ENCODE measurements around the gene PAQR8.

PAQR8 gene

DNA sequence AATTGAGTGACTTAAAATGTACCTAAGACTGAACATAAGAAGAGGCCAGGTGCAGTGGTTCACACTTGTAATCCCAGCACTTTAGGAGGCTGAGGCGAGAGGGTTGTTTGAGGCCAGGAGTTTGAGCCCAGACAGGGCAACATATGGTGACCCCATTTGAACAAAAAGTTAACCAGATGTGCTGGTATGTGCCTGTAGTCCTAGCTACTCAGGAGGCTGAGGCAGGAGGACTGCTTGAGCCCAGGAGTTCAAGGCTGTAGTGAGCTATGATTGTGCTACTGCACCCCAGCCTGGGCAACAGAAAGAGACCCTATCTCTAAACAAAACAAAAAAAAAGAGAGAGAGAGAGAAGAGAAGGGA is 10.1 kb upstream of the PAQR8 start:
- Histone ChIP-seq H3F3A (ENCODE audit: insufficient read depth, low read length) (peaks cover 11% of the 10 kb centered on the region), H4K20me1 (ENCODE audit: insufficient read depth, low read length) (no peaks in the 10 kb centered on the region), H3K9me2 (replicated peaks; ENCODE audit: insufficient read depth, low read length) (no peaks in the 10 kb centered on the region), H3K4me2 (ENCODE audit: low read depth, low read length) (peak overlapping the region; percentile 51; the same call in 1 of the 2 replicates), H2AFZ (ENCODE audit: low read length) (peak overlapping the region; percentile 11; the same call in 1 of the 2 replicates), H3K36me3 (replicated peaks; ENCODE audit: insufficient read depth, low read length) (no peaks in the 10 kb centered on the region), H3K79me2 (ENCODE audit: low read length) (no peaks in the 10 kb centered on the region), H3K4me1 (ENCODE audit: low read length) (peaks cover 18% of the 10 kb centered on the region), H3K9me3 (replicated peaks; ENCODE audit: insufficient read depth, low read length) (no peaks in the 10 kb centered on the region), H3K9ac (ENCODE audit: low read length) (peak overlapping the region; percentile 16; the same call in 1 of the 2 replicates), H3K27me3 (replicated peaks; ENCODE audit: insufficient read depth, low read length) (no peaks in the 10 kb centered on the region), H3K4me3 (ENCODE audit: low read length) (no peak overlapping the region), H3K27ac (ENCODE audit: low read length) (peak overlapping the region; percentile 59; the same call in 1 of the 2 replicates)
- DNase-seq, result no peak
- TF ChIP-seq EZH2 (optimal IDR thresholded peaks at IDR 0.05; ENCODE audit: low read depth, low read length) (no peak), EZH2phosphoT487 (IDR thresholded peaks at IDR 0.05; ENCODE audit: low read length) (no peak)
- TF ChIP-seq, protein P1, sequence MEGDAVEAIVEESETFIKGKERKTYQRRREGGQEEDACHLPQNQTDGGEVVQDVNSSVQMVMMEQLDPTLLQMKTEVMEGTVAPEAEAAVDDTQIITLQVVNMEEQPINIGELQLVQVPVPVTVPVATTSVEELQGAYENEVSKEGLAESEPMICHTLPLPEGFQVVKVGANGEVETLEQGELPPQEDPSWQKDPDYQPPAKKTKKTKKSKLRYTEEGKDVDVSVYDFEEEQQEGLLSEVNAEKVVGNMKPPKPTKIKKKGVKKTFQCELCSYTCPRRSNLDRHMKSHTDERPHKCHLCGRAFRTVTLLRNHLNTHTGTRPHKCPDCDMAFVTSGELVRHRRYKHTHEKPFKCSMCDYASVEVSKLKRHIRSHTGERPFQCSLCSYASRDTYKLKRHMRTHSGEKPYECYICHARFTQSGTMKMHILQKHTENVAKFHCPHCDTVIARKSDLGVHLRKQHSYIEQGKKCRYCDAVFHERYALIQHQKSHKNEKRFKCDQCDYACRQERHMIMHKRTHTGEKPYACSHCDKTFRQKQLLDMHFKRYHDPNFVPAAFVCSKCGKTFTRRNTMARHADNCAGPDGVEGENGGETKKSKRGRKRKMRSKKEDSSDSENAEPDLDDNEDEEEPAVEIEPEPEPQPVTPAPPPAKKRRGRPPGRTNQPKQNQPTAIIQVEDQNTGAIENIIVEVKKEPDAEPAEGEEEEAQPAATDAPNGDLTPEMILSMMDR (IDR thresholded peaks at IDR 0.05; ENCODE audit: low read length), result no peak

DNA sequence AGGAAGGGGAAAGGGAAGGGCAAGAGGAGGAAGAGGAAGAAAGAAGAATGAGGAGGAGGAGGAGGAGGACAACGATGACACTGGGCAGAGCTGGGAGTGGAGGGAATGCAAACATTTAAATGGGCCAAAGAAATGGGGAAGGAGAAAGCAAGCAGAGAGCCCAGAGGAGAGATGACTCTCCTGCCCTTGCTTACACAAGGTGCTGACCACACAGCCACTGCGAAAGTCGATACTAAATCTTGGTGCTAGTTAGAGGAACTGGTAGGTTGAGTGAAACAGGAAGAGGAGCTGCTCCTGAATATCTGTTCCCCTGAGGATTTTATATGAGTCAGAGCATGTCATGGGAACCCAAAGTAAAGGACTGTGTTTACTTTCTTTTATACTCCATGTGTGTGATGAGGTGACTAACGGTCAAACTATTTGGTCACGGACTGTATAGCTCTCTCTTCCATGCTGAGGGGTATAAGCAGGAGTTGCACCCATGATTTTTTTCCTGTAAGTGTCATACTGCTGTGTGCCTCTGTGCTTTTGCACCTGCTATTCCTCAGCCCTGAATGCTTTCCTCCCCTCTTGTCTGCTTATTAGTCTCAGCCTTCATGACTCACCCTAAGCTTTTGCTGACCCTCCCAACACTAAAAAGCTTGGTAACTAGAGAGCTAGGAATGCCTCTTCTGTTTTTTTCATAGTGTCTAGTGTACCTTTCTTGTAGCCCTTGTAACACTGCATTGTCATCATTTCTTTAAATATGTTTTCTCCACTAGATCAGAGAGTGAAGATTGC is 9.5 kb upstream of the PAQR8 start:
- no peaks in the 10 kb centered on the region for H3K36me3 ChIP-seq (replicated peaks; ENCODE audit: insufficient read depth, low read length)
- peak overlapping the region; percentile 33 for H3K4me3 ChIP-seq (ENCODE audit: low read length)
- H3K27me3 ChIP-seq (replicated peaks; ENCODE audit: insufficient read depth, low read length), result no peaks in the 10 kb centered on the region
- peak overlapping the region; percentile 11; the same call in 1 of the 2 replicates for H2AFZ ChIP-seq (ENCODE audit: low read length)
- H3K27ac ChIP-seq (ENCODE audit: low read length), result peak overlapping the region; percentile 59
- no peaks in the 10 kb centered on the region for H3K79me2 ChIP-seq (ENCODE audit: low read length)
- no peaks in the 10 kb centered on the region for H4K20me1 ChIP-seq (ENCODE audit: insufficient read depth, low read length)
- peak overlapping the region; percentile 51; the same call in 1 of the 2 replicates for H3K4me2 ChIP-seq (ENCODE audit: low read depth, low read length)
- DNase-seq, result peak; percentile 37
- peaks cover 18% of the 10 kb centered on the region for H3K4me1 ChIP-seq (ENCODE audit: low read length)
- no peak for TF ChIP-seq EZH2phosphoT487 (IDR thresholded peaks at IDR 0.05; ENCODE audit: low read length)
- TF ChIP-seq EZH2 (optimal IDR thresholded peaks at IDR 0.05; ENCODE audit: low read depth, low read length), result no peak
- TF ChIP-seq, protein P1 (IDR thresholded peaks at IDR 0.05; ENCODE audit: low read length), result no peak
- H3F3A ChIP-seq (ENCODE audit: insufficient read depth, low read length), result peaks cover 11% of the 10 kb centered on the region
- H3K9me2 ChIP-seq (replicated peaks; ENCODE audit: insufficient read depth, low read length), result no peaks in the 10 kb centered on the region
- H3K9me3 ChIP-seq (replicated peaks; ENCODE audit: insufficient read depth, low read length), result no peaks in the 10 kb centered on the region
- peak overlapping the region; percentile 16; the same call in 1 of the 2 replicates for H3K9ac ChIP-seq (ENCODE audit: low read length)

DNA sequence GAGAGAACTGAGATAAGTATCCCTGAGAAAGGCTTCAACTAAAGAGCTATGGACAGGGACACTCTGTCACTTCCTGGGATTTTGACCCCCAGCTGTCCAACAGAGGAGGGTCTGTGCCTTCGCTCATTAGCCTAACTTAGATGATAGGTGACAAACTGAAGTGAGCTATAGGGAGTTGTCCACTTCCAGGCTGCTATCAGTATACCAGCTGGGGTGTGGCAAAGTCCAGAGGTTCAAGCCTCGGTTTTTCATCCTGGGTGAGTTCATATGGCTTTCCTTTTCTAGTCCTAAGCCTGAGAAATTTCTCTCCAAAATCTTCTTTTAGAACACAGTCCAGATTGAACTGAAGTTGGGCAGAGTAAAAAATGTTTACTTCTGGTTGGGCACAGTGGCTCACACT is 5.9 kb upstream of the PAQR8 start:
- no peaks in the 10 kb centered on the region for H3K36me3 ChIP-seq (replicated peaks; ENCODE audit: insufficient read depth, low read length)

More for the DNA sequence above, 5.9 kb upstream of the PAQR8 start:
- TF ChIP-seq, protein P1 (IDR thresholded peaks at IDR 0.05; ENCODE audit: low read length), result no peak
- TF ChIP-seq EZH2 (optimal IDR thresholded peaks at IDR 0.05; ENCODE audit: low read depth, low read length), result no peak
- TF ChIP-seq EZH2phosphoT487 (IDR thresholded peaks at IDR 0.05; ENCODE audit: low read length), result no peak
- peaks cover 11% of the 10 kb centered on the region for H3F3A ChIP-seq (ENCODE audit: insufficient read depth, low read length)
- peaks cover 31% of the 10 kb centered on the region for H3K4me1 ChIP-seq (ENCODE audit: low read length)
- no peak for DNase-seq
- no peaks in the 10 kb centered on the region for H3K9me2 ChIP-seq (replicated peaks; ENCODE audit: insufficient read depth, low read length)
- no peak overlapping the region for H2AFZ ChIP-seq (ENCODE audit: low read length)
- no peaks in the 10 kb centered on the region for H3K27me3 ChIP-seq (replicated peaks; ENCODE audit: insufficient read depth, low read length)
- no peak overlapping the region for H3K4me2 ChIP-seq (ENCODE audit: low read depth, low read length)
- H4K20me1 ChIP-seq (ENCODE audit: insufficient read depth, low read length), result no peaks in the 10 kb centered on the region
- H3K27ac ChIP-seq (ENCODE audit: low read length), result no peak overlapping the region
- H3K79me2 ChIP-seq (ENCODE audit: low read length), result no peaks in the 10 kb centered on the region
- no peak overlapping the region for H3K4me3 ChIP-seq (ENCODE audit: low read length)
- H3K9ac ChIP-seq (ENCODE audit: low read length), result no peak overlapping the region
- no peaks in the 10 kb centered on the region for H3K9me3 ChIP-seq (replicated peaks; ENCODE audit: insufficient read depth, low read length)
